Fibroblast of upper back skin (primary cell): ENCODE data around the gene CEP120.
A peak's percentile ranks its signal among the peaks of the same experiment; 100 is the strongest.
"Not testable (repeated sequence)": the region's sequence is repeated elsewhere in the genome, so short reads cannot be mapped to it uniquely, and the experiment has no call there.

Source experiments
- DNase-seq: peaks from one replicate; pipeline ENCODE4 v3.0.0-alpha.2; 2013

CEP120 gene

GRCh38 chr5:123371575-123372179, 51.5 kb downstream of the CEP120 start:
- peak; percentile 37 for DNase-seq

GRCh38 chr5:123369371-123369968, 53.7 kb downstream of the CEP120 start:
- no peak for DNase-seq

- DNase-seq, result peak; percentile 14
Measured at GRCh38 chr5:123367739-123368138, 55.5 kb downstream of the CEP120 start.

GRCh38 chr5:123365156-123365555, 58.0 kb downstream of the CEP120 start:
- no peak for DNase-seq

- DNase-seq, result no peak
Measured at GRCh38 chr5:123364441-123365155, 58.6 kb downstream of the CEP120 start.

GRCh38 chr5:123360910-123361309, 62.3 kb downstream of the CEP120 start:
- DNase-seq, result no peak

- no peak for DNase-seq
Measured at GRCh38 chr5:123360201-123360571, 63.0 kb downstream of the CEP120 start.

- DNase-seq, result peak; percentile 17
Measured at GRCh38 chr5:123359454-123360200, 63.6 kb downstream of the CEP120 start.

- DNase-seq, result no peak
Measured at GRCh38 chr5:123358751-123359150, 64.5 kb downstream of the CEP120 start.

GRCh38 chr5:123358304-123358703, 64.9 kb downstream of the CEP120 start:
- no peak for DNase-seq

GRCh38 chr5:123351820-123352219, 71.4 kb downstream of the CEP120 start:
- DNase-seq, result no peak

- peak; percentile 70 for DNase-seq
Measured at GRCh38 chr5:123351240-123351639, 72.0 kb downstream of the CEP120 start.

- DNase-seq, result peak; percentile 13
Measured at GRCh38 chr5:123350742-123351141, 72.5 kb downstream of the CEP120 start.

- DNase-seq, result peak; percentile 59
Measured at GRCh38 chr5:123344816-123345426, 78.3 kb downstream of the CEP120 start.

- DNase-seq, result no peak
Measured at GRCh38 chr5:123340928-123341327, 82.3 kb downstream of the CEP120 start.

- not testable (repeated sequence) for DNase-seq
Measured at GRCh38 chr5:123308377-123308776, 114.8 kb downstream of the CEP120 start.

GRCh38 chr5:123305751-123306150, 117.5 kb downstream of the CEP120 start:
- no peak for DNase-seq

- no peak for DNase-seq
Measured at GRCh38 chr5:123304777-123305316, 118.4 kb downstream of the CEP120 start.

GRCh38 chr5:123303802-123304201, 119.4 kb downstream of the CEP120 start:
- DNase-seq, result no peak

- DNase-seq, result no peak
Measured at GRCh38 chr5:123300266-123300665, 122.9 kb downstream of the CEP120 start.

GRCh38 chr5:123299136-123299535, 124.1 kb downstream of the CEP120 start:
- DNase-seq, result no peak

- DNase-seq, result no peak
Measured at GRCh38 chr5:123298335-123299030, 124.7 kb downstream of the CEP120 start.
